Activated CD4-positive, alpha-beta T cell treated with anti-CD3 and anti-CD28 coated beads, Interleukin-2, amount 50 U/mL, for 24 hours (primary cell): ENCODE data around the gene TRAF3IP3.

Experiments
- DNase-seq, 2 donors: peaks; one replicate each; pipeline ENCODE4 v3.0.0-alpha.2; 2020; ENCODE audit warnings: low read depth in 1 of 2, low spot score in 1 of 2

TRAF3IP3 gene

GRCh38 chr1:209797978-209798639, 42.3 kb downstream of the TRAF3IP3 start:
- DNase-seq, result no peak

GRCh38 chr1:209800984-209801834, 45.4 kb downstream of the TRAF3IP3 start:
- no peak for DNase-seq

GRCh38 chr1:209802117-209802779, 46.4 kb downstream of the TRAF3IP3 start:
- DNase-seq, result no peak

- DNase-seq, result no peak
Observed at GRCh38 chr1:209802780-209803152, 46.9 kb downstream of the TRAF3IP3 start.

- DNase-seq, result no peak
Observed at GRCh38 chr1:209803568-209803967, 47.7 kb downstream of the TRAF3IP3 start.

GRCh38 chr1:209805341-209805781, 49.5 kb downstream of the TRAF3IP3 start:
- DNase-seq, result no peak

GRCh38 chr1:209805875-209806760, 50.3 kb downstream of the TRAF3IP3 start, which contains the start of gene IRF6:
TSS of gene IRF6 (minus strand) at chr1:209806142. CDS start at chr1:209801413, 4,729 bp downstream.
- peak in 1 of 2 donors; percentile 33 for DNase-seq

- DNase-seq, result no peak
Observed at GRCh38 chr1:209807509-209807908, 51.7 kb downstream of the TRAF3IP3 start.

- DNase-seq, result no peak
Observed at GRCh38 chr1:209808059-209808581, 52.3 kb downstream of the TRAF3IP3 start.

- DNase-seq, result no peak
Observed at GRCh38 chr1:209809611-209810010, 53.8 kb downstream of the TRAF3IP3 start.

GRCh38 chr1:209810783-209811182, 54.9 kb downstream of the TRAF3IP3 start:
- DNase-seq, result no peak

- no peak for DNase-seq
Observed at GRCh38 chr1:209813902-209814301, 58.0 kb downstream of the TRAF3IP3 start.

- DNase-seq, result no peak
Observed at GRCh38 chr1:209815490-209815889, 59.6 kb downstream of the TRAF3IP3 start.

- no peak for DNase-seq
Observed at GRCh38 chr1:209815931-209816341, 60.1 kb downstream of the TRAF3IP3 start.

- no peak for DNase-seq
Observed at GRCh38 chr1:209816923-209817322, 61.1 kb downstream of the TRAF3IP3 start.

- no peak for DNase-seq
Observed at GRCh38 chr1:209817691-209818090, 61.8 kb downstream of the TRAF3IP3 start.

GRCh38 chr1:209819058-209819457, 63.2 kb downstream of the TRAF3IP3 start:
- no peak for DNase-seq

- DNase-seq, result no peak
Observed at GRCh38 chr1:209820986-209821385, 65.1 kb downstream of the TRAF3IP3 start.

- no peak for DNase-seq
Observed at GRCh38 chr1:209822706-209823105, 66.9 kb downstream of the TRAF3IP3 start.
